ENCODE data around the gene ANKRD33.

- TF ChIP-seq CTCF (IDR thresholded peaks at IDR 0.05) (no peak), POLR2A (IDR thresholded peaks at IDR 0.05) (no peak)
Measured at GRCh38 chr12:51851413-51852124, 36.3 kb upstream of the ANKRD33 start.

Measured in esophagus squamous epithelium (tissue), 4 donors.